NCI-H1694 treated with DMSO at 0.1 percent for 48 hours (cell line): Measurements from ENCODE around the gene YIF1A.
"Not testable (repeated sequence)": the region's sequence is repeated elsewhere in the genome, so short reads cannot be mapped to it uniquely, and the experiment has no call there.

Experiments used
- DNase-seq: peaks from one replicate; lab custom pipeline; 2025; lab: John Stamatoyannopoulos, UW

The YIF1A gene

GRCh38 chr11:66268952-66269905 lies 19.7 kb downstream of the YIF1A start:
- DNase-seq, result no peak

DNA sequence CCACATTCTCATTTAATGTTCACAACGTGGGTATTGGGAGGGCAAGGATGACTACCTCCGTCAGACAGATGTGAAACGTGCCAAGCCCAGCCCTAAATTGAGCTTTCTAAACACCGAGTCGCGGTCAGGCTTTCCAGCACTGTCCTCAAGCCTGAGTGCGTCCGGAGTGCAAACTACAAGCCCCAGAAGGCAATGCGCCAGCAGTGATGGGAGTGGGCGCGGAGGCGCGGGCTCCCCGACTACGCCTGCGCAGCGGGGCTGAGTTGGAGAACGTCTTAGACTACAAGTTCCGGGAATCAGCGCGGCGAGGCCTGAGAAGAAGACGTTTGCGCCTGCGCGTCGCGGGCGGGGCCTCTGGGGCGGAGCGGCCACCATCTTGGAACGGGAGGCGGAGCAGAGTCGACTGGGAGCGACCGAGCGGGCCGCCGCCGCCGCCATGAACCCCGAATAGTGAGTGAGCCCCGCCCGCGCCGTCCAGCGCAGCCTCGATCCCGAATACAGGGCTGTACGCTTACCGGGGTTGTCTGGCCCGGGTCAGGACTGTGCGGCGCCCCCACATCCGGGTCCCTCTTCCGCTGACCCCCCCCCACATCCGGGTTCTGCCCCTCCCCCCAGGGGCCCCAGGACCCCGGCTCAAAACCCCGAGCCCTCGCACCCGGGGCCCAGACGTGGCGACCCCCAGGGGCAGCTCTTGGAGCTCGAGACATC lies 20.5 kb downstream of the YIF1A start, which contains the start of gene RAB1B:
Gene RAB1B (plus strand): TSS at position 396 of the 708 bp plus-strand sequence. CDS start 41 bp downstream, at position 437.
- DNase-seq, result peak; percentile 97

GRCh38 chr11:66267379-66268243 lies 21.3 kb downstream of the YIF1A start:
- peak; percentile 63 for DNase-seq

DNA sequence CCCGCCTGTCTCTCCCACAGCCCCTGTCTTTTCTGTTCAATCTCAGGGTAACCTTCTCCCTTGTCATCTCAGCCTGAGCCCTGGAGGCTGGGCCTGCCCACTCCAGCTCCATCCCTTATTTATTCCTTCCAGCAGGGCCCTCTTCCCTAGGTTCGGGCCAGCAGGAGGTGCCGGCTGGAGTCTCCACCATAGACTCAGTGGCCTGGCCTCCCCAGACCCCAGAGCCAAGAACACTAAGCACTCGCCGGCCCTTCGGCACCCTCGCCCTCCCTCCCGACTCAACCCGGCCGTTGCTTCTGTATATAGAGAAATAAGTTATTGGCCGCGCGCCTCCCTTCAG lies 21.9 kb downstream of the YIF1A start:
- no peak for DNase-seq

GRCh38 chr11:66266378-66267038 lies 22.4 kb downstream of the YIF1A start:
- no peak for DNase-seq

- DNase-seq, result no peak
These were observed 23.2 kb downstream of the YIF1A start for GRCh38 chr11:66265531-66266377.

- DNase-seq, result no peak
These were observed 24.0 kb downstream of the YIF1A start for GRCh38 chr11:66264914-66265313.

DNA sequence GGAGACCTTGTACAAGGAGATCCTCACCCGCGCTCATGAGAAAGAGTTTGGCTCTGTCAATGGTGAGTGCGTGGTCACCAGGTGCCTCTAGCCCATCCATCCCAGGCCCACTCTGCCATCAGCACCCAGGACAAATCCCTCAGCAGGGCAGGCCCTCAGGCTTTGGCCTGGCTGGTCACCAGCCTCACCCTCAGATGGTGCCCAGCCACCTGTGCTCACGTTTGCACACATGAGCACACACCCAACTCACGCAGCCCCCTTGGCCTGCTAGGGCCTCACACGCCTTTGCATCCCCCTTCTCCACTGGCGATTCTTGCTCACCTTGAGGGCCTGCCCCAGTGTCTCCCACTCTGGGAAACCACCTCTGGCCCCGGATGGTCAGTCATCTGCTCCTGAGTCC lies 24.6 kb downstream of the YIF1A start:
- no peak for DNase-seq

- DNase-seq, result no peak
These were observed 25.2 kb downstream of the YIF1A start for GRCh38 chr11:66263785-66264184.

DNA sequence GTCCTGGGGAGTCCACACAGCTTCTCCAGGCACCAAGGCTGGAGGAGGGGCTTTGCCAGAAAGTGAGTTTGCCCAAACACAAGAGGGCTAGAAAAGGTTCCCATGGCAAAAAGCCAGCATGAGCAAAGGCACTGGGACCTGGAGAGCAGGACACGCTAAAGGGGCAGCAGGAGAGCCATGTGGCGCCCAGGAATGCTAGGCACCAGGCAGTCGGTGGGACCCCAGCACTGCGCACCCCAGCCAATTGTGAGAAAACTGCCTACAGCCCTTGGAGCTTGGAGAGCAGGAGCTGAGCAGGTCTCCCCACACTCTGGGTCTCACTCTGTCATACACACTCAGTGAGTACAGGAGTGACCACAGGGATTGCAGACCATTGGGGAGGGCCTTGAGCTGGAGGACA lies 25.7 kb downstream of the YIF1A start:
- no peak for DNase-seq

GRCh38 chr11:66262696-66263095 lies 26.2 kb downstream of the YIF1A start:
- no peak for DNase-seq

- DNase-seq, result no peak
These were observed 26.8 kb downstream of the YIF1A start for GRCh38 chr11:66262191-66262590.

DNA sequence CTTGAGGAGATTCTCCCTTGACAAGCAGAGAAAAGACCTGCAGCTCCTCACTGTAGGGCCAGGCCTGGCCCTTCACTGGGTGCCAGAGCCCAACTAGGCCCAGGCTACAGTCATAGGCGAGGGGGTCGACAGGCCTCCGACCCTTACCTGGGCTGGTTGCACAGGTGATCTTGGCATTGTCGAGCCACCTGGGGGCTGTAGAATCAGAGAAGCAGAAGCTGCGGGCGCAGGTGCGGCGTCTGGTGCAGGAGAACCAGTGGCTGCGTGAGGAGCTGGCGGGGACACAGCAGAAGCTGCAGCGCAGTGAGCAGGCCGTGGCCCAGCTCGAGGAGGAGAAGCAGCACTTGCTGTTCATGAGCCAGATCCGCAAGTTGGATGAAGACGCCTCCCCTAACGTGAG lies 27.4 kb downstream of the YIF1A start:
- no peak for DNase-seq

DNA sequence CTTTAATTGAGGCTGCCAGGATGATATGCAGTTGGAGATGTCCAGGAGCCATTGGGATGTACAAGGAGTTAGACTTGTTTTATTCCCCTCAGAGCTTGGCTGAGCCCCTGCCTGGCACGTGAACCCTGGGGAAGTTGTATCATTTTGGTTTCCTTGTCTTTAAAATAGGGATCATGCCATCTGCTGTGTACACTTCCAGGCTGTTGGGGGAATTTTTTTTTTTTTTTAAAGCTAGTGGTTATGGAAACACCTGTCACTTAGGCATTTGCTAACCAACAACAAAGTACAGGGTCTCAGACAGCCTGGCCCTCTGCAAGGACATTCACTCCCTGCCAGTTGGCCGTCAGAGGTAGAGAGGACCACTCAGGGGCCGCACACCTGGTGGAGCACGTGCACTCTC lies 29.0 kb downstream of the YIF1A start:
- peak; percentile 42 for DNase-seq

- no peak for DNase-seq
These were observed 29.7 kb downstream of the YIF1A start for GRCh38 chr11:66259225-66259624.

DNA sequence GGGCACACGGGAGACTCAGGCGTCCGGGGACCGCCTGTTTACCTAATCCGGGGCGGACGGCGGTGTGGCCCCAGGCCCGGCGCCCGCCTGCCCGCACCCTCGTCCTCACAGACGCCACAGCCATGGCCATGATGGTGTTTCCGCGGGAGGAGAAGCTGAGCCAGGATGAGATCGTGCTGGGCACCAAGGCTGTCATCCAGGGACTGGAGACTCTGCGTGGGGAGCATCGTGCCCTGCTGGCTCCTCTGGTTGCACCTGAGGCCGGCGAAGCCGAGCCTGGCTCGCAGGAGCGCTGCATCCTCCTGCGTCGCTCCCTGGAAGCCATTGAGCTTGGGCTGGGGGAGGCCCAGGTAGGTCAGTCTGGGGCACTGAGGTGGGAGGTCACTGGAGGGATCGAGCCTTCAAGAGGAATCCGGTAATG lies 30.5 kb downstream of the YIF1A start:
- no peak for DNase-seq

DNA sequence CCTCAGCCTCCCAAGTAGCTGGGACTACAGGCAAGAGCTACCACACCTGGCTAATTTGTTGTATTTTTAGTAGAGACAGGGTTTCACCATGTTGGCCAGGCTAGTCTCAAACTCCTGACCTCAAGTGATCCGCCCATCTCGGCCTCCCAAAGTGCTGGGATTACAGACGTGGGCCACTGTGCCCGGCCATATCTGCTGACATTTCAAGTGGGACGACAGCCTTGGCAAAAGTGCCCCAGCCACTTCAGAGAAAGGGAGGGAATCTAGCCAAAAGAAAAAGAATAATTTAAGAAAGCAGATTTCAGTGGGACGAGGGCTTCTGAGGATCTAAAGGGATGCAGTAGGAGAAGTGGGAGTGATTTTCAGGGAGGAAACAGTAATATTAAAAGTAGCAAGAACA lies 35.9 kb downstream of the YIF1A start:
- DNase-seq, result not testable (repeated sequence)

DNA sequence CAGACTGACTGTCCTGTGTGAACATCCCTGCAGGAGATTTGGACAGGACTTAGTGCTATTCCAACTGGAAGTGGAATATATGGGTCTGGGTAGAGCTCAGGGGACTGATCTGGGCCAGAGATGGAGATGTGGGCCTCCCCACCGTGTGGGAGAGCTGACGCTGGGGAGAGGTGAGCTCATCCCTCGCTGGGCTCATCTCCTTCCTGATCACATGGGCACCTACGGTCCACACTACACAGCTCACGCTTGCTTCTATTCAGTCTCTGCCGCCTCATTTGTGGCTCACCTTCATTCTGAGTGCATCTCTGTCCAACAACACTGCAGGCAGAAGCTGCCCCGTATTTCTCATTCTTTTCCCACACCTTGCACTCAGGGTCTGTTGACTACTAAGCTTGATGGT lies 37.1 kb downstream of the YIF1A start:
- no peak for DNase-seq

DNA sequence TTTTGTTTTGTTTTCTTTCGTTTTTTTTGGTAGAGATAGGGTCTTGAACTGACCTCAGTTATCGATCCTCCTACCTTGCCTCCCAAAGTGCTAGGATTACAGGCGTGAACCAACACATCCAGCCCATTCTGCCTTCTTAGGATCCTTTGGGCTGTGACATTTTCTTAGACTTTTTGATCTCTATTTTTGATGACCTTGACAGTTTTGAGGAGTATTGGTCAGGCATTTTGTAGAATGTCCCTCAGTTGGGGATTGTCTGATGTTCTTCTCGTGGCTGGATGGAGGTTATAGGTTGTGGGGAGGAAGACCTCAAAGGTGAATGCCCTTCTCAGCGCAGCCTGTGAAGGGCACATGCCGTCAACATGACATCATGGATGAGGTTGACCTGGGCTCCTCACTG lies 40.0 kb downstream of the YIF1A start:
- no peak for DNase-seq

DNA sequence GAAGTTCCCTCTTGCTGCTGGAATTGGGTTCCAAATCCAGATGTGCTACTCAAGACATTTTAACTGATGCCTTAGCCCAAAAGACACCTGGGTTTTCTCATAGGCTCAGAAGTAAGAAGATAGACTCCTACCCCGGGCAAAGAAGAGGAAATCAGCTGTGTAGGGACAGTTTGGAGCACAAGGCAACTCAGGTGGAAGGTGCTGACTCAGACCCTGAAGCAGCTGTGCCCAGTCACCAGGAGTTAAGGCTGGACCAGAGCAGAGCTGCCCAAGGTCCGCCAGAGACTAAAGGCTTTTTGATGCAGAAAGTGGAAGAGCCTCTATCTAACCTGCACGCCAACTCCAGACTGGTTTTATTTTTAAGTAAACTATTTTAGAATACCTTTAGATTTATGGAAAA lies 41.1 kb downstream of the YIF1A start:
- no peak for DNase-seq

DNA sequence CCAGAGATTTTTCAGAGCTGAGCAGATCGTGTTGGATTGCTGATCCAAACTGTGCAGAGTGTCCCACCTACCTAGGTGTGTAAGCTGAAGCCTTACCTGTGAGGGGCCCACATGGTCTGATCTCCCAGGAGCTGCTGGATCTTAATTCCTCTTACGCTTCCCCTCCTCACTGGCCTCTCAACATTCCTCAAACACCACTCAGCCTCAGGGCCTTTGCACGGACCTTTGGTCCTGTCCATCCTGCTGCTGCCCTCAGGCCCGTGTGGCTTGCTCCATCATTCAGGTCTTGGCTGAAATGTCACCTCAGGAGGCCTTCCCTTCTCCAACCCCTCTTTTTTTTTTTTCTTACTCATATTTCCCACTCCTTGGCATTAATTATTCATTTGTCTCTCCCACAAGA lies 41.6 kb downstream of the YIF1A start:
- no peak for DNase-seq
